Measurements from ENCODE around the gene INTS3. TPM values are rescaled to one million over a fixed set of nuclear protein-coding genes. Genes with fewer than 3 reads are reported as not detected.
"Not testable (repeated sequence)": the region's sequence is repeated elsewhere in the genome, so short reads cannot be mapped to it uniquely, and the experiment has no call there.

INTS3 gene
- total RNA-seq, 1 donor from 2014 or later: 45.1 TPM

DNA sequence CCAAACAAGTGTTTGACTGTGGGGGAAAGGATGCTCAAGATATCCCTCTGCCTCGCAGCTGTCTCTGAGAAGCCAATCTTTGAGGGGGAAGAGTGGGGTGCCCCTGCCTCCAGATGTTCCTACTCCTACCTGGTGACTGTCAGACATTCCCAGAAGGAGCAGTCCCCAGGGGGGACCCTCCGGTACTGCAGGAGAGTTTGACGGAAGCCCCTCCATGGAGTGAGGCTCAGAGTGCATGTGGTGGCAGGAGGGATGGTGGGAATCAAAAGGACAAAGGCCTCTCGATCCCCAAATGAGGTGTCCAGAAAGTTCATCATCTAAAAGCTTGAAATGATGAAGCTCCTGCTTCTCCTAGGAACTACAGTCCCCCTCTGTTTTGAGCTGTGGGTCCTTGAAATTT, 52.7 kb downstream of the INTS3 start:
- TF ChIP-seq, protein P1, sequence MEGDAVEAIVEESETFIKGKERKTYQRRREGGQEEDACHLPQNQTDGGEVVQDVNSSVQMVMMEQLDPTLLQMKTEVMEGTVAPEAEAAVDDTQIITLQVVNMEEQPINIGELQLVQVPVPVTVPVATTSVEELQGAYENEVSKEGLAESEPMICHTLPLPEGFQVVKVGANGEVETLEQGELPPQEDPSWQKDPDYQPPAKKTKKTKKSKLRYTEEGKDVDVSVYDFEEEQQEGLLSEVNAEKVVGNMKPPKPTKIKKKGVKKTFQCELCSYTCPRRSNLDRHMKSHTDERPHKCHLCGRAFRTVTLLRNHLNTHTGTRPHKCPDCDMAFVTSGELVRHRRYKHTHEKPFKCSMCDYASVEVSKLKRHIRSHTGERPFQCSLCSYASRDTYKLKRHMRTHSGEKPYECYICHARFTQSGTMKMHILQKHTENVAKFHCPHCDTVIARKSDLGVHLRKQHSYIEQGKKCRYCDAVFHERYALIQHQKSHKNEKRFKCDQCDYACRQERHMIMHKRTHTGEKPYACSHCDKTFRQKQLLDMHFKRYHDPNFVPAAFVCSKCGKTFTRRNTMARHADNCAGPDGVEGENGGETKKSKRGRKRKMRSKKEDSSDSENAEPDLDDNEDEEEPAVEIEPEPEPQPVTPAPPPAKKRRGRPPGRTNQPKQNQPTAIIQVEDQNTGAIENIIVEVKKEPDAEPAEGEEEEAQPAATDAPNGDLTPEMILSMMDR (IDR thresholded peaks at IDR 0.05): no peak
- no peak for TF ChIP-seq EZH2phosphoT487 (IDR thresholded peaks at IDR 0.05)
- TF ChIP-seq EZH2 (IDR thresholded peaks at IDR 0.05): no peak
- Mint-ChIP-seq H3K36me3 (peaks cover 4% of the 10 kb centered on the region), H3K4me1 (peaks cover 22% of the 10 kb centered on the region), H3K9me3 (no peaks in the 10 kb centered on the region), H3K4me3 (no peak overlapping the region), H3K27me3 (ENCODE audit: insufficient read depth, low read depth) (peaks cover 15% of the 10 kb centered on the region), H3K27ac (no peak overlapping the region)
- H3K9me3 ChIP-seq (ENCODE audit: low read depth): no peaks in the 10 kb centered on the region
- H3K4me3 ChIP-seq: no peak overlapping the region
- peaks cover 21% of the 10 kb centered on the region for H3F3A ChIP-seq (ENCODE audit: low read depth)
- H3K4me2 ChIP-seq: no peak overlapping the region
- H3K36me3 ChIP-seq: no peaks in the 10 kb centered on the region
- H2AFZ ChIP-seq (replicated peaks): no peak overlapping the region
- peaks cover 13% of the 10 kb centered on the region for H3K4me1 ChIP-seq
- no peaks in the 10 kb centered on the region for H4K20me1 ChIP-seq (ENCODE audit: low read depth)
- no peak overlapping the region for H3K9ac ChIP-seq
- no peak overlapping the region for H3K27ac ChIP-seq
- no peak for DNase-seq (ENCODE audit: low spot score)
- no peaks in the 10 kb centered on the region for H3K79me2 ChIP-seq (ENCODE audit: low read depth)
- H3K27me3 ChIP-seq: no peaks in the 10 kb centered on the region

DNA sequence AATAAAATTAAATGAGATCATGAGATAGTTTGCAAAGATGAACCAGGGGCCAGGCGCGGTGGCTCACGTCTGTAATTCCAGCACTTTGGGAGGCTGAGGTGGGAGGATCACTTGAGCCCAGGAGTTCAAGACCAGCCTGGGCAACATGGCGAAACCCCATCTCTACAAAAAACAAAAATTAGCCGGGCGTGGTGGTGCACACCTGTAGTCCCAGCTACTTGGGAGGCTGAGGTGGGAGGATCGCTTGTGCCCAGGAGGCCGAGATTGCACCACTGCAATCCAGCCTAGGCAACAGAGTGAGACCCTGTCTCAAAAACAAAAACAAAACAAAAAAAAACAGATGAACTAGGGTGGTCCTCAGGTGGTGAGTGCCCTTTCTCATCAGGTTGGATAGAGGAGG, 54.8 kb downstream of the INTS3 start:
- Mint-ChIP-seq H3K4me1 (peaks cover 13% of the 10 kb centered on the region), H3K4me3 (peak overlapping the region; percentile 87)
- H3K9me3 ChIP-seq (ENCODE audit: low read depth); H3K9me3 Mint-ChIP-seq; H4K20me1 ChIP-seq (ENCODE audit: low read depth); H3K4me1 ChIP-seq; H3K36me3 Mint-ChIP-seq; H3K27me3 ChIP-seq; H3K79me2 ChIP-seq (ENCODE audit: low read depth); H3K27ac Mint-ChIP-seq; H3K27me3 Mint-ChIP-seq (ENCODE audit: insufficient read depth, low read depth); DNase-seq (ENCODE audit: low spot score); H3K9ac ChIP-seq; H3K36me3 ChIP-seq; H3K27ac ChIP-seq; H2AFZ ChIP-seq (replicated peaks): not testable (repeated sequence)
- Histone ChIP-seq H3K4me3 (peak overlapping the region; percentile 63), H3K4me2 (peak overlapping the region; percentile 76), H3F3A (ENCODE audit: low read depth) (peaks cover 22% of the 10 kb centered on the region)

GRCh38 chr1:153783233-153784190, 55.7 kb downstream of the INTS3 start:
- Histone ChIP-seq H3K27me3 (no peaks in the 10 kb centered on the region), H3K27ac (peak overlapping the region; percentile 22), H4K20me1 (ENCODE audit: low read depth) (no peaks in the 10 kb centered on the region), H3K36me3 (no peaks in the 10 kb centered on the region), H3K9me3 (ENCODE audit: low read depth) (no peaks in the 10 kb centered on the region), H3K4me1 (peaks cover 7% of the 10 kb centered on the region), H3K9ac (no peak overlapping the region), H3F3A (ENCODE audit: low read depth) (peaks cover 22% of the 10 kb centered on the region), H3K4me3 (peak overlapping the region; percentile 63), H3K4me2 (peak overlapping the region; percentile 76), H3K79me2 (ENCODE audit: low read depth) (no peaks in the 10 kb centered on the region), H2AFZ (replicated peaks) (peak overlapping the region; percentile 69)
- peaks cover 16% of the 10 kb centered on the region for H3K4me1 Mint-ChIP-seq
- DNase-seq (ENCODE audit: low spot score): peak; percentile 96
- H3K27ac Mint-ChIP-seq: peak overlapping the region; percentile 92
- H3K9me3 Mint-ChIP-seq: no peaks in the 10 kb centered on the region
- no peaks in the 10 kb centered on the region for H3K36me3 Mint-ChIP-seq
- H3K27me3 Mint-ChIP-seq (ENCODE audit: insufficient read depth, low read depth): peaks cover 9% of the 10 kb centered on the region
- H3K4me3 Mint-ChIP-seq: peak overlapping the region; percentile 87
- TF ChIP-seq EZH2phosphoT487 (IDR thresholded peaks at IDR 0.05): no peak
- TF ChIP-seq, protein P1 (IDR thresholded peaks at IDR 0.05): peak; percentile 9

Data from neural progenitor cell (in vitro differentiated cells).